ENCODE data around the gene ATXN2. TPM values are rescaled to one million over a fixed set of nuclear protein-coding genes. Genes with fewer than 3 reads are reported as not detected.

ATXN2 gene
- total and polyA plus RNA-seq, 9 of the 15 experiments (the other 6 are each of a cell fraction or from before 2014, with no cell fraction given): 16.8 to 67.8 (median 29.3) TPM

GRCh38 chr12:111597831-111598636 is 1.1 kb downstream of the ATXN2 start (continued):
- TF ChIP-seq CHD7 (IDR thresholded peaks at IDR 0.05; ENCODE audit: low read depth, low read length) (no peak), ZNF512 (tag; IDR thresholded peaks at IDR 0.05) (no peak), ZKSCAN8 (CRISPR knock-in tag; IDR thresholded peaks at IDR 0.05) (no peak), BMI1 (IDR thresholded peaks at IDR 0.05; ENCODE audit: low read length) (no peak), ATF2 (CRISPR knock-in tag; IDR thresholded peaks at IDR 0.05) (no peak), USF1 (CRISPR knock-in tag; IDR thresholded peaks at IDR 0.05) (no peak)

All from K562 (cell line).